Erythroblast (primary cell): Measurements from ENCODE around the gene IQCF6.

Experiments used
- GATA1 ChIP-seq: IDR thresholded peaks from 2 replicates; pipeline ENCODE4 v1.6.1; 2011; ENCODE audit warnings: low read depth, mild to moderate bottlenecking, control low read depth, low read length, moderate library complexity
- POLR2A ChIP-seq: IDR thresholded peaks from 2 replicates; pipeline ENCODE4 v1.6.1; 2011; ENCODE audit warnings: mild to moderate bottlenecking, low read length

GRCh38 chr3:51796854-51797253, 17.8 kb upstream of the IQCF6 start:
- TF ChIP-seq POLR2A: no peak
- TF ChIP-seq GATA1: no peak
